ENCODE results near the gene DMRTA2.

DMRTA2 gene

GRCh38 chr1:50422946-50423669 is at the start of gene DMRTA2:
DMRTA2 (minus strand) TSS chr1:50423443; CDS start chr1:50421536, 1,907 bp downstream.
- no peak for DNase-seq

DNA sequence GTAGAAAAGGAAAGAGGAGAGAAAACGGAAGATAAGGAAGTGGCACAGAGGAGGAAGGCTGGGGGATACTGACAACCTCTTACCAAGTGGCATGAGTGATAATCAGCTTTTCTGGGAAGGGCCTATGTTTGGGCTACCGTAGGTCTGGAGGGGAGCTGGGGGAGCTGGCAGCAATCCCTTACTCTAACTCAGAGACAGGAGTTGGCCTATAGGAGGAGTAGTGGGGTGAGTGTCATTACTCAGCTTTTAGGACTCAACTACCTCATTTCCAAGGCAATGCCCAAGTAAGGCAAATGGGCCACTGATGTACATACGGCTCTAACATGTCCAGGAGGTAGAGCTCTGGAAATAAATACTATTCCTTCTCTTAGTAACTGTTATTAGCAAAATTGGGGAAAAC is 48.7 kb upstream of the DMRTA2 start:
- DNase-seq: no peak

DNA sequence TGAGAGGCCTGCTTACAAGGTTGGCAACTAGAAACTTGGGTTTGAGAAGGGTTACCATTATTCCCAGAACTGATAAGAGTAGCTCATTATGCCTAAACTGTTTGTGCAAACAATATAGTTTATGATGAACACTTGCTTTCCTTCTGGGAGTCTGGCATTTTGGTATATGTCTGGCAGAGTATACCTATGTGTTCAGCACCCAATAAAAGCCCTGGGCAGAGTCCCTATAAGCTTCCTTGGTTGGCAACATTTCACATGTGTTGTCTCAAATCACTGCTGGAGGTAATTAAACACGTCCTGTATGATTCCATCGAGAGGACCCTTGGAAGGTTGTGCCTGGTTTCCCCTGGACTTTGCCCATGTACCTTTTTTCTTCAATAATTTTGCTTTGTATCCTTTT is 39.7 kb upstream of the DMRTA2 start:
- DNase-seq: no peak

DNA sequence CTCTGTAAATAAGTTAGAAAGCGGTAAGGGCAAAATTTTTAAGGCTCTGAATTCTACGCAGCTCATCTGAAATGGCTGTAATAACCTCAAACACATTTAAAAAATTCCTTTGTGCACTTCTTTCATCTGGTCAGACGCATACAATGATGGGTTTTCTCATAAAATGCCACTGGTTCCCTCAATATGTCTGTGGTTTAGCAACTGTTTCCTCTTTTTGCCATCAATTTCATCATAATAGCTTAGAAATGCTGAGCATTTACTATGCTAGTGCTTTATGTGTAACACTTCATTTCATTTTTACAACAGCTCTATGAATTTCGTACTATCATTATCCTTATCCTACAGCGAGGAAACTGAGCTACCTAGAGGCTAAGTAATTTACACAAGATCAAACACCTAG is 35.3 kb upstream of the DMRTA2 start:
- DNase-seq: no peak

DNA sequence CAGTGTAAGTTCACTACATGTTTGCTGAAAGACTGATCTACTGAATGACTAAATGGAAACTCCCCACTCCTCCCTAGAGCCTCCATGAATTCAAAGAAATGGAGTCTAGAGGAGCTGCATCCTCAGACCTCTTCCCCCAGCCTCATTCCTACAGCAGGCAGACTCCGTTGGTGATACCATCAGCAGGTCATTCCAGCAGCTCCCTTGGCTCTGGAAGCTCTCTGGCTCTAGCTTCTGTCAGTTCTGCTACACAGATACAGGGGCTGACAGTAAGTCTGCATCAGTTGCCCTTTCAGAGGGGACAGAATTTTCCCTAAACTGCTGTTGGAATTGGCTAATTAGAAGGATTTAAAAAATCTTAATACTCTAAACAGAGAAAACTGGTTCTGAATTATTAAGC is 31.7 kb upstream of the DMRTA2 start:
- no peak for DNase-seq

- DNase-seq: no peak
Observed at GRCh38 chr1:50453266-50453665, 30.0 kb upstream of the DMRTA2 start.

GRCh38 chr1:50452700-50453099 is 29.5 kb upstream of the DMRTA2 start:
- no peak for DNase-seq

GRCh38 chr1:50450861-50451653 is 27.8 kb upstream of the DMRTA2 start:
- DNase-seq: no peak

- no peak for DNase-seq
Observed at GRCh38 chr1:50447961-50448360, 24.7 kb upstream of the DMRTA2 start.

- DNase-seq: no peak
Observed at GRCh38 chr1:50441183-50441582, 17.9 kb upstream of the DMRTA2 start.

DNA sequence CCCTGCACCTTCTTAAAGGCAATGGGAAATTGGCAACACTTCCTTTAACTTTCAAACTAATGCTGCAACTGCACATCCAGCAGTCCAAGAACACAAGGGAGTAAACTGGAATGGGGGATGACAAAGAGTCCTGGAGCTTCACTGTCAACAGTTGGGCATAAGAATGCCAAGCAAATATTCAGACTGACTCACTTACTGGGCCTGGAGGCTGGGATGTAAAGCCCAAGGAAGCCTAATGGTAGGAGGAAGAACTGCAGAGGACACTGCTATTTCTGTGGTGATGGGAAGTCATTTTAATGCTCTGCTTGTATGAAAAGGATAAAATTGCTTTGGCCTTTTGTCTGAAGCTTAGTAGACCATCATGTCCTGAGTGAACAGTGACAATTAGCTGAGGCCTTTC is 15.7 kb upstream of the DMRTA2 start:
- no peak for DNase-seq

DNA sequence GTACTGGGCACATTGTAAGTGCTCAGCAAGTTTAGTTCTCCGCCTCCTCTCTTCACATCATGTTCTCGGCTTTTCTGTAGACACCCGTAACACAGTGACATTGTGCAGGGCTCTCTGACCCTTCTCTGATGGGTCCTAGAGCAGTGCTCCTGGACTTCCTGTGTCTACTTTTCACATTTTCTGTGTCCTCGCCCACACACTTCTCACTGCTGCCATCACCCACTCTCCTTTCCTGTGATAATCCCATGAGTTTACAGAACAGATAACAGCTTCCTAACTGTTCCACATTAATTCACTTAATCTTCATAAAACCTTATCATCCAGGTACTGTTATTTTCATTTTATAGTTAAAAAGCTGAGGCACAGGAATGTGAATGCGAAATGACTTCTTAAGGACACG is 13.2 kb upstream of the DMRTA2 start:
- DNase-seq: no peak

DNA sequence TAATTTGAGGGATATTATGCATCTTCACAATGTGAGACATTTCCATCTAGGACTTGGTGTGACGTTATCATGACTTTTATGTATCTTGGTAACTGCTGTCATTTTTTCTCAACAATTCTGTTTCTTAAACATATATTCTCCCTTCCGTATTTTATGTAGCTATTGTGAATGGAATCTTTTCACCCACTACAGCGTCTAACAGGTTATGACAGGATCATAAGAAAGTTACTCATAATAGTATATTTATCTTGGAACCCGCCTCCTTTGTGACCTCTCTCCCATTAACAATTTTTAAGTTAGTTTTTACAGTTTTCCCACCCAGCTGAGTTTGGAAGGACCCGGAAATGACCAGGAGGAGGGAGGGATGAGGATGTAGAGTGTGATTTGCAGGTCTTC is 6.8 kb upstream of the DMRTA2 start:
- no peak for DNase-seq

DNA sequence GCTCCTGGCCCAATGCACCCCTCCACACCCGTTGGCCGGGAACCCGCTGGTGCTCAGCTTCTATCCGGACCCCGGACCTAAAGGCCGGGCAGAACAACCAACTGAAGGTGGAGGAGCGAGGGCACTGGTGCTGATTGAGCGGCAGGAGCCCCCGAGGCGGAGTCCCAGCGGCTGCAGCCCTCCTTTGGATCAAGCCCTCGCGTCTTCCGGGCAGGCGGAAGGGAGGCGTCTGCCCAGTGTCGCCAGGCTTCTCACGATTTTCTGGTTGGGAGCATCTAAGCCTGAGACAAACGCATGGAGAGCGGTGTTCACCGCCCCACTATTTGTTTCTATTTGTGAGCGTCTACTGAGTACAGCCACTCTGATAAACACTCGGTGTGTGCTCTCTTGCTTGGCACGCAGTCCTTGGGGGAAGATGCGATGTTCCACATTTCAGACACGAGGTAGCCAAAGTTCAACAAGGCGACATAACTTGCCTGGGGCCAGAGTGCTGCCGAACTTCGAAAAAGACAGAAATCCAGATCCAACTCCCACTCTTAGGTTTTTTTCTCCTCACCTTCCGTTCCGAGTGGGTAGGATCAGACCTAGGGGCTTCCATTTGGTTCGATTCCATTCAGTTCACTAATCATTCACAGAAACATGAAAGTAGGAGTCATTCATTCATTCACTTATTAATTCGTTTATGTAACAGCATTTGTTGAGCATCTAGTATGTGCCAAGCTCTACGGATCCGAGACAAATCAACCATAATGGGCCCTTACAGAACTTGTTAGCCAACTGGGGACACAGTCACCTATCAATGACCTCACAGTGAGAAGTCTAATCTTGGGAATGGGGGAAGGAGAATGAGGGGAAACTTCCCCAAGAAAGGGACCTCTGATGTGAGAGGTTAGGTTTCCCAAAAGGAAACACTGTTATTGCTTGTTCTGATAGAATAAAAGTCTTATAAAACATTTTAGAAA is 4.9 kb upstream of the DMRTA2 start:
- DNase-seq: no peak

GRCh38 chr1:50427086-50427817 is 4.0 kb upstream of the DMRTA2 start:
- DNase-seq: no peak

- DNase-seq: no peak
Observed at GRCh38 chr1:50426702-50427085, 3.5 kb upstream of the DMRTA2 start.

- no peak for DNase-seq
Observed at GRCh38 chr1:50426108-50426700, 3.0 kb upstream of the DMRTA2 start.

DNA sequence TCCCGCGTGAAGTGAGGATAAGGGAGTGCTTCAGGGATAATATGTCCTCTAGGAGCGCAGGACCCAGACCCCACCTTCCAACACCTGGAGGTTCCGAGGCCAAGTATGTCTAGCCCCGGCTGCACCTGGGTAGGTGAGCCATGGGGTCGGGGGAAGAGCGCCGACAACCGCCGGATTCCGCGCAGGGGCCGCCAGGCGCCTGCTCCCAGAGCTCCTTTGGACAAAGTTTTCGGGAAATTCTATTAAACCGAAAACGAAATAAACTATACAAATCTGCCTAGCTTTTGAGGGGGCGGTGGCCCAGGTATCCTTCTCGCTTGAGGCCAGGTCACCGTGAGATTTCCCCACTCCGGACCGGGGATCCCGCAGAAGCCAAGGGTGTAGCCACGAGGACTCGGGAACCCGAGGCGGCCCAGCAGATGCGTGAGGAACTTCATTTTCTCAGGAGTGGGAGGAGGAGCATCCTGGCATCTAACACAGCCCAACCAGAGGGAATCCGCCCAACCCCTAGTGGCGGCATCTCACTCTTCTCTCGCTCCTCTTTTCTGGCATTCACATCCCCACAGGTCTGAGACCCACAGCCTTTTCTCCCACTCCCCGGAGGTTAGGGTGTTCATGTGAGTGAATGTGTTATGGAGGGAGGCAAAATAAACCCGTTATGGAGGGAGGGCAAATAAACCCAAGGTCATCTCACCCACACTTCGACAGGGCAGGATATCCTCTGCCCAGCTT is 2.3 kb upstream of the DMRTA2 start:
- no peak for DNase-seq

- DNase-seq: no peak
Observed at GRCh38 chr1:50424884-50425375, 1.7 kb upstream of the DMRTA2 start.

GRCh38 chr1:50424045-50424883 is 1.0 kb upstream of the DMRTA2 start:
- no peak for DNase-seq

DNA sequence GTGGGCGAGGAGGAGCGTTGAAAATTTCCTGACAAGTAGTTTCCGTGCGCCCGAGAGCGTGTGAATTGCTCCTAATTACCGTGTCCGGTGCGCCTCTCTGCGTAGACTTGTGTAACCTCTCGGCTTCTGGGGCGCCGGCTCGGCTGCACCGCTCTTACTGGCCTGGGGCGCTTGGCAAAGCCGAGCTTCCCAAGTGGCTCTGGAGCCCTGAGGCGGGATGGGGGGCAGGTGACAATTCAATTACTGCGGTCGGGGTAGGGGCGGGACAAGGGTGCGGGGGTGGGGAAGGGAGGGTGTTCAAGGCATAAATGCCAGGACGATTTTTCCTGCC is 392 bp upstream of the DMRTA2 start:
- DNase-seq: no peak
